Hair follicular keratinocyte (primary cell): Measurements from ENCODE around the gene CHDH. TPM values are rescaled to one million over a fixed set of nuclear protein-coding genes. Genes with fewer than 3 reads are reported as not detected.

Source experiments
- total RNA-seq: library from RNA; depleted of rRNA; stranded (reverse); fragments of >200 nt; gene quantifications from 2 replicates; pipeline ENCODE4 v1.2.3, GENCODE V29; 2015

CHDH gene, protein sequence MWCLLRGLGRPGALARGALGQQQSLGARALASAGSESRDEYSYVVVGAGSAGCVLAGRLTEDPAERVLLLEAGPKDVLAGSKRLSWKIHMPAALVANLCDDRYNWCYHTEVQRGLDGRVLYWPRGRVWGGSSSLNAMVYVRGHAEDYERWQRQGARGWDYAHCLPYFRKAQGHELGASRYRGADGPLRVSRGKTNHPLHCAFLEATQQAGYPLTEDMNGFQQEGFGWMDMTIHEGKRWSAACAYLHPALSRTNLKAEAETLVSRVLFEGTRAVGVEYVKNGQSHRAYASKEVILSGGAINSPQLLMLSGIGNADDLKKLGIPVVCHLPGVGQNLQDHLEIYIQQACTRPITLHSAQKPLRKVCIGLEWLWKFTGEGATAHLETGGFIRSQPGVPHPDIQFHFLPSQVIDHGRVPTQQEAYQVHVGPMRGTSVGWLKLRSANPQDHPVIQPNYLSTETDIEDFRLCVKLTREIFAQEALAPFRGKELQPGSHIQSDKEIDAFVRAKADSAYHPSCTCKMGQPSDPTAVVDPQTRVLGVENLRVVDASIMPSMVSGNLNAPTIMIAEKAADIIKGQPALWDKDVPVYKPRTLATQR
- total RNA-seq, result 0.04 and 0.08 TPM in 2 replicates

DNA sequence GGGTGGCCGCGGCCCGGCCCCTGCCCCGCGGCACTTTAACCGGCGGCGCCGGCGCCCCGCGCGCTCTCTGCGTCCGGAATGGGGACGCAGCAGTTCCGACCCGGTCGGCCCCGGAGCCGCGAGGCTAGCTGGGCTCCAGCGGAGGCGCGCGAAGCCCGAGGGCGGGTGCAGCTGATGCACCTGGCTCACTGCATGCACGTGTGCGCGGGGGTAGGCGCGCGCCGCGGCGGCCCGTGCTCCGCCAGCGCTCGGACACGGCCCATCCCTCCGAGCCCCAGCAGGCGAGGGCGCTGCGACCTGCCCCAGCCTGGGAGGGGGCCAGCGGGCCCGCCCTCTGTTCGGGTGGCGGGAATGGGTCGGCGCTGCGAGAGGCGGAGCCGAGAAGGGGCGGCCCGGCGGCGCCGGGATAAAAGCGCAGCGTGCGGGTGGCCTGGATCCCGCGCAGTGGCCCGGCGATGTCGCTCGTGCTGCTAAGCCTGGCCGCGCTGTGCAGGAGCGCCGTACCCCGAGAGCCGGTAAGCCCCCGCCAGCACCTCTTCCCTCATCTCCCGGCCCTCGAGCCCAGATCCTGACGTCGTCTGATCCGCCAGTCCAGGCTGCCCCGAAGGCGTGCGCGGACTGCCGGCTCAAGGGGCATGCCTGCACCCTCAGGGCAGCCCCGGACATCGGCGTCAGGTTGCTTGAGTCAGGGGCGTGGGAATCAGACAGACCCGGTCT is at the start of gene CHDH, which contains the start of gene IL17RB:
CHDH (minus strand) TSS at position 286 of the 717 bp plus-strand sequence. CDS start 22,411 bp downstream, outside the sequence.
IL17RB (plus strand) TSS at position 435 of the 717 bp plus-strand sequence; CDS start at position 456, 21 bp downstream.

DNA sequence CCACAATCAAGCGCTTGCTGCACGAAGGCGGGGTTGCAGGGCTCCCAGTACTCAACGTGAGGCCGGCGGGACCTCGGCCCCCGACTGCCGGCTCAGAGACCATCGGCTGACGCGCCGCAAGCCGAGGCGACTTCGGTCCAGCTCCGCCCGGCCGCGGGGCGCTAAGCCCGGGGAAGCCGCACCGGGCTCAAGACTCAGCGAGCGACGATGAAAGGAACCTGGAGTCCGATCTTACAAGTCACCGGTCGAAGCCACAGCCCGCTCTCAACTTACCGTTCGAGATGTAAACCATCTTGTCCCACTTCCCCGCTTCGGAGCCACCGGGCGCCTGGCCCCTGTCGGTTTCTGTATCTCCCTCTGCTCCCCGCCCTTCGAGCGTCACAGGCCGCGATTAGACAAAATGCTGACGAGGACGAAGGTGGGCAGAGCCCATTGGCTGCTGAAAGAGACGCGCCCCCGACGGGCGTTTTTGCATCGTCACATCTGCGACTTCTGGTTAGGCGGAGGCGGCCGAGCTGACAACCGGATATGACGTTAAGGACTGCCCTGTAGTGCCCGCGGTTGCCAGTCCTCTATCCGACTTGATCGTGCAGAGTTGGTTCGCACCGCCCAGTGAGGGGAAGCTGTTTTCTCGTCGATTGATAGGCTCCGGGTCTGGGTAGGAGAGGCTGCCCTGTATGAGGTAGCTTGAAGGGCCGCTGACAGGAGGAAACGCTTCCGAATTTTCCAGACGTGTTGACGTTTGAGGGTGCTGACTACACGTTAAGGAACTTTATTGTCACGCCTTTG is 45.5 kb upstream of the CHDH start, which contains the start of gene SELENOK:
SELENOK (minus strand) TSS at position 363 of the 789 bp plus-strand sequence.

DNA sequence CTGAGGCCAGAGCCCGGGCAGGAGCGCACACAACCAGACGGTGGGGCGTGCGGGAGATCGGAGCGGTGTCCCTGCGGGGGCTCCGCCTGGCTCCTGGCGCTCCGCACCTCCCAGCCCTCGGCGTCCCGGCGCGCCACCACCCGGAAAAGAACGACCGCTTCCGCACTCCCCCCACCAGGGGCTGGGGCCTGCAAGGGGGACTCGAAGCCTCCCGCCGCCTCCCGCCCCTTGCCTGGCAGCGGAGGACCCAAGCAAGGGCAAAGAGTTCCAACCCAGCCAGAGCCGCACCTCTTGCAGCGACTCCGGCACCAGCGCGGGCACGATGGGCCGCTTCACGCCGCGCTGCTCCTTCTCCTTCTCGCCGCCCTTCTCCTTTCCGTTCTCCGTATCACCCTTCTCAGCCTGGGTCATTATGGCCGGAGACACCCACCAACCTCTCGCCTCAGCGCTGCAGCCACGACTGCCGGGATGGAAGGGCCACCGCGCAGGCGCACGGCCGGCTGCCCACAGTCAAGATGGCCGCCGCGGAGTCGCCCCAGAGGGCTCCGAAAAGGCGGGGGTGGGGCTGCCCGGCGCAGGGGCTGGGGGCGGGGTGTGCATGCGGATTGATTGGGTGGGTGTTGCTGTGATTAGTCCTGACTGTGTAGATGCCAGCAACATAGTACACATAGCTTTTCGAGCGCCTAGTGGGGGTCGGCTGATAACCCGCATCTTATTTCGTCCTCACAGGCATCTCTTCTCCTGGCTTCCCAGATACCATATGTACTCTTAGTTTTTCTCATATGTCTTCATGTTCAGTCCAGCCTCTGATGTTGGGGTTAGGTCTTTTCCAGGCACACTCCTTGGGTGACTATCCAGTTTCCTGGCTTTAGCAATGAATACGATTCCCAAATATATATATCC is 35.7 kb upstream of the CHDH start, which contains the start of gene ACTR8:
ACTR8 (minus strand) TSS at position 462 of the 903 bp plus-strand sequence; CDS start at position 411, 51 bp downstream.

Other genes starting within 250 kb of the CHDH start
- gene IL17RB, start 149 bp upstream of the CHDH start, total RNA-seq, result not detected in 2 replicates
- gene ACTR8, start 35.7 kb upstream of the CHDH start, total RNA-seq, result 15.9 and 20.4 TPM in 2 replicates
- 42.0 and 56.8 TPM in 2 replicates for gene SELENOK, start 45.4 kb upstream of the CHDH start, total RNA-seq